IMR-90 (cell line): ENCODE results near the gene STAC. TPM values are rescaled to one million over a fixed set of nuclear protein-coding genes. Genes with fewer than 3 reads are reported as not detected.

Source experiments
- ATAC-seq: fragments of 200-7000 bp; cut with Tn5 transposase; 2 replicates; pipeline ENCODE4 v1.9.1; 2020; ENCODE audit warnings: low read depth, mild to moderate bottlenecking, moderate library complexity
- BruUV-seq: library from RNA; stranded (reverse); fragments of 400-500 nt; replicated peaks from 2 replicates; lab custom pipeline; 2021; lab: Mats Ljungman, UMichigan
- CTCF ChIA-PET: fragments of 300-600 bp; formaldehyde crosslinking; extraction: SDS; loops from one replicate; lab custom pipeline; 2021; ENCODE audit warnings: antibody characterized with exemption; lab: Yijun Ruan, JAX
- POLR2A ChIA-PET: fragments of 300-600 bp; sonication (Branson Sonifier 250); formaldehyde crosslinking; loops from one replicate; lab custom pipeline; 2022; ENCODE audit warnings: antibody characterized with exemption; ENCODE audit not compliant: unreplicated experiment; lab: Charles Lee
- DNase-seq: peaks from one replicate; pipeline ENCODE4 v3.0.0; 2013
- H2AFZ ChIP-seq: replicated peaks from 2 replicates; pipeline ENCODE3; 2013; ENCODE audit warnings: low read length, mild to moderate bottlenecking; ENCODE audit not compliant: poor library complexity
- H2AK5ac ChIP-seq: 2 replicates; pipeline ENCODE4 v1.6.1; 2013; ENCODE audit warnings: low read depth, low read length, inconsistent platforms
- H2AK9ac ChIP-seq: replicated peaks from 2 replicates; pipeline ENCODE3; 2013; ENCODE audit warnings: mild to moderate bottlenecking, low read depth, low read length, moderate library complexity; ENCODE audit not compliant: poor library complexity
- H2BK120ac ChIP-seq: 2 replicates; pipeline ENCODE4 v1.6.1; 2013; ENCODE audit warnings: low read depth, low read length, inconsistent platforms
- H2BK15ac ChIP-seq: 3 replicates; pipeline ENCODE4 v1.6.1; 2013; ENCODE audit warnings: low read depth, low read length, inconsistent platforms
- H2BK20ac ChIP-seq: 2 replicates; pipeline ENCODE4 v1.6.1; 2013; ENCODE audit warnings: low read depth, mild to moderate bottlenecking, inconsistent platforms, low read length, moderate library complexity
- H2BK5ac ChIP-seq: 2 replicates; pipeline ENCODE4 v1.6.1; 2013; ENCODE audit warnings: mild to moderate bottlenecking, low read depth, low read length, inconsistent platforms; ENCODE audit not compliant: poor library complexity, severe bottlenecking
- H3K14ac ChIP-seq: replicated peaks from 2 replicates; pipeline ENCODE4 v1.6.1; 2013; ENCODE audit warnings: low read depth, low read length, inconsistent platforms
- H3K18ac ChIP-seq: 2 replicates; pipeline ENCODE4 v1.6.1; 2013; ENCODE audit warnings: low read depth, low read length, control low read depth
- H3K23ac ChIP-seq: 2 replicates; pipeline ENCODE4 v1.6.1; 2013; ENCODE audit warnings: low read depth, low read length, inconsistent platforms
- H3K27ac ChIP-seq: 2 replicates; pipeline ENCODE4 v1.5.1; 2013; ENCODE audit warnings: mild to moderate bottlenecking, control low read depth, low read length; ENCODE audit not compliant: insufficient read depth
- H3K27me3 ChIP-seq: 2 replicates; pipeline ENCODE4 v1.6.1; 2013; ENCODE audit warnings: low read length; ENCODE audit not compliant: control insufficient read depth, insufficient read depth
- H3K36me3 ChIP-seq: 2 replicates; pipeline ENCODE4 v1.6.1; 2013; ENCODE audit warnings: low read length, mixed read lengths; ENCODE audit not compliant: control insufficient read depth, insufficient read depth
- H3K4ac ChIP-seq: 2 replicates; pipeline ENCODE4 v1.6.1; 2013; ENCODE audit warnings: low read depth, low read length, inconsistent platforms
- H3K4me1 ChIP-seq: 2 replicates; pipeline ENCODE4 v1.6.1; 2013; ENCODE audit warnings: low read length, mixed read lengths; ENCODE audit not compliant: control insufficient read depth, insufficient read depth
- H3K4me2 ChIP-seq: 2 replicates; pipeline ENCODE4 v1.6.1; 2013; ENCODE audit warnings: low read depth, mild to moderate bottlenecking, control low read depth, low read length, moderate library complexity
- H3K4me3 ChIP-seq: 2 replicates; pipeline ENCODE4 v1.5.1; 2013; ENCODE audit warnings: low read depth, mild to moderate bottlenecking, control low read depth, low read length, moderate library complexity; ENCODE audit not compliant: insufficient read depth
- H3K56ac ChIP-seq: 2 replicates; pipeline ENCODE4 v1.6.1; 2013; ENCODE audit warnings: low read length, inconsistent platforms; ENCODE audit not compliant: insufficient read depth; ENCODE audit errors: extremely low read depth
- H3K79me1 ChIP-seq, 2 experiments: 2 replicates each; pipeline ENCODE4 v1.6.1; 2013; ENCODE audit warnings: low read length in 2 of 2, inconsistent platforms in 1 of 2, low read depth in 1 of 2
- H3K9ac ChIP-seq: 2 replicates; pipeline ENCODE4 v1.6.1; 2013; ENCODE audit warnings: low read depth, low read length, control low read depth
- H3K9me1 ChIP-seq: 2 replicates; pipeline ENCODE4 v1.6.1; 2013; ENCODE audit warnings: low read length, inconsistent platforms; ENCODE audit not compliant: insufficient read depth
- H3K9me3 ChIP-seq: 2 replicates; pipeline ENCODE4 v1.6.1; 2013; ENCODE audit warnings: low read length; ENCODE audit not compliant: control insufficient read depth, insufficient read depth
- H4K20me1 ChIP-seq: 2 replicates; pipeline ENCODE4 v1.6.1; 2013; ENCODE audit warnings: low read length, inconsistent platforms; ENCODE audit not compliant: insufficient read depth
- H4K5ac ChIP-seq: 2 replicates; pipeline ENCODE4 v1.6.1; 2013; ENCODE audit warnings: mild to moderate bottlenecking, low read depth, low read length, control low read depth
- H4K8ac ChIP-seq, 2 experiments: 2 replicates each; pipeline ENCODE4 v1.6.1; 2013; ENCODE audit warnings: low read depth in 2 of 2, low read length in 2 of 2, control low read depth in 1 of 2, inconsistent platforms in 1 of 2
- H4K91ac ChIP-seq: 2 replicates; pipeline ENCODE4 v1.6.1; 2013; ENCODE audit warnings: low read depth, low read length, inconsistent platforms; ENCODE audit not compliant: insufficient read depth
- BHLHE40 ChIP-seq: fragments of 150-350 bp; IDR thresholded peaks from 2 replicates; pipeline ENCODE4 v1.6.1; 2016; ENCODE audit warnings: mild to moderate bottlenecking, low read depth, low read length
- CEBPB ChIP-seq: IDR thresholded peaks from 2 replicates; pipeline ENCODE4 v1.6.1; 2012; ENCODE audit warnings: low read depth, low read length, improper control_type of control experiment
- CHD1 ChIP-seq: IDR thresholded peaks from 2 replicates; pipeline ENCODE4 v1.6.1; 2012; ENCODE audit warnings: low read depth, low read length, improper control_type of control experiment
- FOS ChIP-seq: fragments of 150-350 bp; IDR thresholded peaks from 2 replicates; pipeline ENCODE4 v1.6.1; 2016; ENCODE audit warnings: low read depth, low read length
- MAFK ChIP-seq: IDR thresholded peaks from 2 replicates; pipeline ENCODE4 v1.6.1; 2012; ENCODE audit warnings: low read depth, low read length, improper control_type of control experiment
- MAZ ChIP-seq: IDR thresholded peaks from 2 replicates; pipeline ENCODE4 v1.6.1; 2012; ENCODE audit warnings: low read depth, mild to moderate bottlenecking, low read length, improper control_type of control experiment, moderate library complexity, borderline replicate concordance
- MXI1 ChIP-seq: IDR thresholded peaks from 2 replicates; pipeline ENCODE4 v1.6.1; 2012; ENCODE audit warnings: low read depth, mild to moderate bottlenecking, low read length, moderate library complexity, borderline replicate concordance
- NFE2L2 ChIP-seq: fragments of 150-350 bp; IDR thresholded peaks from 2 replicates; pipeline ENCODE4 v1.6.1; 2016; ENCODE audit warnings: low read depth, mild to moderate bottlenecking, low read length
- POLR2A ChIP-seq: IDR thresholded peaks from 2 replicates; pipeline ENCODE4 v1.6.1; 2012; ENCODE audit warnings: mild to moderate bottlenecking, low read depth, low read length
- RAD21 ChIP-seq: IDR thresholded peaks from 2 replicates; pipeline ENCODE4 v1.6.1; 2012; ENCODE audit warnings: low read length, improper control_type of control experiment
- RCOR1 ChIP-seq: IDR thresholded peaks from 2 replicates; pipeline ENCODE4 v1.6.1; 2012; ENCODE audit warnings: mild to moderate bottlenecking, low read length, improper control_type of control experiment; ENCODE audit not compliant: insufficient replicate concordance
- RFX5 ChIP-seq: IDR thresholded peaks from 2 replicates; pipeline ENCODE4 v1.8.0; 2012; ENCODE audit warnings: low read depth, mild to moderate bottlenecking, low read length, moderate library complexity
- SMC3 ChIP-seq: fragments of 150-350 bp; IDR thresholded peaks from 2 replicates; pipeline ENCODE4 v1.6.1; 2016; ENCODE audit warnings: low read depth, mild to moderate bottlenecking, antibody characterized with exemption, low read length, moderate library complexity
- WGBS, 2 experiments: methylation state at CpG; one replicate each; pipeline versions ENCODE4 v1.1.5 to v1.1.7; 2013; ENCODE audit warnings: missing lambda C conversion rate in 2 of 2; ENCODE audit not compliant: insufficient read length in 1 of 2; ENCODE audit errors: extremely low coverage in 2 of 2; 5-methylcytosine and 5-hydroxymethylcytosine counted together
- dilution Hi-C: fragments of 300-500 bp; cut with HindIII; formaldehyde crosslinking; loops from one replicate; pipeline ENCODE4 v1.14.3; 2018; ENCODE audit warnings: low sequenced_read_pairs; ENCODE audit not compliant: unreplicated experiment
- in situ Hi-C: fragments of 300-500 bp; cut with MboI; formaldehyde crosslinking; loops from 3 replicates; pipeline ENCODE4 v1.14.3; 2019; ENCODE audit warnings: low sequenced_read_pairs, inconsistent platforms, mixed read lengths
- intact Hi-C: fragments of 100-400 bp; cut with micrococcal nuclease; formaldehyde crosslinking; loops from 2 replicates; pipeline ENCODE4 v1.10.0; 2022
- polyA plus RNA-seq, 3 experiments: library from polyadenylated mRNA; depleted of rRNA; stranded (reverse); fragments of >200 nt; gene quantifications; 2 replicates each; pipeline ENCODE4 v1.2.3, GENCODE V29; 2012; ENCODE audit warnings: low replicate concordance in 1 of 3
- total RNA-seq: library from RNA; depleted of rRNA; stranded (reverse); fragments of >200 nt; gene quantifications from 2 replicates; pipeline ENCODE4 v1.2.3, GENCODE V29; 2012
- TF ChIP-seq, protein P1 (sequence below): fragments of 150-350 bp; IDR thresholded peaks from 2 replicates; pipeline ENCODE4 v1.6.1; 2017; ENCODE audit warnings: mild to moderate bottlenecking, antibody characterized with exemption, low read length, low read depth
- TF ChIP-seq, protein P2 (sequence below): conservative IDR thresholded peaks from 2 replicates; pipeline ENCODE4 v1.5.1; 2012; ENCODE audit warnings: mild to moderate bottlenecking, low read depth, low read length, improper control_type of control experiment
- TF ChIP-seq, protein P3 (sequence below): fragments of 150-350 bp; IDR thresholded peaks from 2 replicates; pipeline ENCODE4 v1.6.1; 2016; ENCODE audit warnings: low read depth, mild to moderate bottlenecking, low read length, moderate library complexity, borderline replicate concordance

STAC gene
- total and polyA plus RNA-seq, 2 of the 4 experiments (the other 2 are of a cell fraction), result 0.19 to 0.36 TPM

DNA sequence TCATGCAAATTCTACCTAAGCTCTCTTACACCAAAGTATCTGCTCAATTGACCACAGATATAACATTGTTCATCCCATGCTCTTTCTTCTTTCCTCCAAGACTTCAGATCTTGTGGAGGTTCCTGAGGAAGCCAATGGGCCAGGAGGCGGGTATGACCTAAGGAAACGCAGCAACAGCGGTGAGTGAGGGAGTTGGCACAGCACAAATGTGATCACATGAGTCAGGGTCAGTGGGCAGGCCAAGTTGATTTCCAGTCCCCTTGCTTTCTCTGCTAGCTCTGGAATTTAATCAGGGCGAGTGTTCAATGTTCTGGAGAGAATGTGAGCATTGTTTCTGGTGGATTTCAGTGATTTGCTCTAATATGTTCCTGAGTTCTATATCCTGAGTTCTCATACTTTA is 112.7 kb downstream of the STAC start:
- ChIA-PET POLR2A (no interaction called here), CTCF (no interaction called here)
- Histone ChIP-seq H3K9me3 (no peaks in the 10 kb centered on the region), H2AFZ (no peak overlapping the region), H2AK9ac (no peak overlapping the region), H4K8ac (no peak overlapping the region), H2BK20ac (no peak overlapping the region), H3K18ac (no peak overlapping the region), H4K5ac (no peak overlapping the region), H4K91ac (no peak overlapping the region), H3K56ac (no peak overlapping the region), H3K79me1 (no peaks in the 10 kb centered on the region), H3K27me3 (no peaks in the 10 kb centered on the region), H3K4me1 (no peaks in the 10 kb centered on the region), H3K36me3 (no peaks in the 10 kb centered on the region), H3K27ac (no peak overlapping the region), H2BK120ac (no peak overlapping the region), H3K4me2 (no peak overlapping the region), H2BK15ac (no peak overlapping the region), H3K23ac (no peak overlapping the region), H3K4ac (no peak overlapping the region), H2AK5ac (no peak overlapping the region), H3K14ac (no peak overlapping the region), H4K20me1 (no peaks in the 10 kb centered on the region), H3K9ac (no peak overlapping the region), H3K9me1 (no peaks in the 10 kb centered on the region), H2BK5ac (no peak overlapping the region), H3K4me3 (no peak overlapping the region)
- WGBS, 2 experiments, result no CpG with 5 or more reads among the region's 4 CpGs
- BruUV-seq, result no TSS peak
- no peak for DNase-seq
- in situ Hi-C loops (no loop called here), dilution Hi-C loops (no loop called here), intact Hi-C loops (no loop called here)
- ATAC-seq, result no peak
- TF ChIP-seq FOS, result no peak
- no peak for TF ChIP-seq MXI1
- TF ChIP-seq CEBPB, result no peak
- TF ChIP-seq RAD21, result no peak
- no peak for TF ChIP-seq SMC3
- TF ChIP-seq, protein P1, sequence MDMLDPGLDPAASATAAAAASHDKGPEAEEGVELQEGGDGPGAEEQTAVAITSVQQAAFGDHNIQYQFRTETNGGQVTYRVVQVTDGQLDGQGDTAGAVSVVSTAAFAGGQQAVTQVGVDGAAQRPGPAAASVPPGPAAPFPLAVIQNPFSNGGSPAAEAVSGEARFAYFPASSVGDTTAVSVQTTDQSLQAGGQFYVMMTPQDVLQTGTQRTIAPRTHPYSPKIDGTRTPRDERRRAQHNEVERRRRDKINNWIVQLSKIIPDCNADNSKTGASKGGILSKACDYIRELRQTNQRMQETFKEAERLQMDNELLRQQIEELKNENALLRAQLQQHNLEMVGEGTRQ, result no peak
- TF ChIP-seq, protein P2, sequence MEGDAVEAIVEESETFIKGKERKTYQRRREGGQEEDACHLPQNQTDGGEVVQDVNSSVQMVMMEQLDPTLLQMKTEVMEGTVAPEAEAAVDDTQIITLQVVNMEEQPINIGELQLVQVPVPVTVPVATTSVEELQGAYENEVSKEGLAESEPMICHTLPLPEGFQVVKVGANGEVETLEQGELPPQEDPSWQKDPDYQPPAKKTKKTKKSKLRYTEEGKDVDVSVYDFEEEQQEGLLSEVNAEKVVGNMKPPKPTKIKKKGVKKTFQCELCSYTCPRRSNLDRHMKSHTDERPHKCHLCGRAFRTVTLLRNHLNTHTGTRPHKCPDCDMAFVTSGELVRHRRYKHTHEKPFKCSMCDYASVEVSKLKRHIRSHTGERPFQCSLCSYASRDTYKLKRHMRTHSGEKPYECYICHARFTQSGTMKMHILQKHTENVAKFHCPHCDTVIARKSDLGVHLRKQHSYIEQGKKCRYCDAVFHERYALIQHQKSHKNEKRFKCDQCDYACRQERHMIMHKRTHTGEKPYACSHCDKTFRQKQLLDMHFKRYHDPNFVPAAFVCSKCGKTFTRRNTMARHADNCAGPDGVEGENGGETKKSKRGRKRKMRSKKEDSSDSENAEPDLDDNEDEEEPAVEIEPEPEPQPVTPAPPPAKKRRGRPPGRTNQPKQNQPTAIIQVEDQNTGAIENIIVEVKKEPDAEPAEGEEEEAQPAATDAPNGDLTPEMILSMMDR, result no peak
- no peak for TF ChIP-seq BHLHE40
- no peak for TF ChIP-seq NFE2L2
- TF ChIP-seq, protein P3, sequence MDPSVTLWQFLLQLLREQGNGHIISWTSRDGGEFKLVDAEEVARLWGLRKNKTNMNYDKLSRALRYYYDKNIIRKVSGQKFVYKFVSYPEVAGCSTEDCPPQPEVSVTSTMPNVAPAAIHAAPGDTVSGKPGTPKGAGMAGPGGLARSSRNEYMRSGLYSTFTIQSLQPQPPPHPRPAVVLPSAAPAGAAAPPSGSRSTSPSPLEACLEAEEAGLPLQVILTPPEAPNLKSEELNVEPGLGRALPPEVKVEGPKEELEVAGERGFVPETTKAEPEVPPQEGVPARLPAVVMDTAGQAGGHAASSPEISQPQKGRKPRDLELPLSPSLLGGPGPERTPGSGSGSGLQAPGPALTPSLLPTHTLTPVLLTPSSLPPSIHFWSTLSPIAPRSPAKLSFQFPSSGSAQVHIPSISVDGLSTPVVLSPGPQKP, result no peak
- no peak for TF ChIP-seq MAZ
- no peak for TF ChIP-seq CHD1
- TF ChIP-seq POLR2A, result no peak
- no peak for TF ChIP-seq RFX5
- no peak for TF ChIP-seq RCOR1
- TF ChIP-seq MAFK, result no peak
